GM12801 (cell line): ENCODE measurements around the gene NEMP1.

Experiments used
- TF ChIP-seq, protein P1 (sequence below): IDR thresholded peaks from one replicate; pipeline ENCODE4 v1.5.1; 2011; ENCODE audit warnings: control low read depth; ENCODE audit not compliant: insufficient read length; ENCODE audit errors: extremely low read depth

The NEMP1 gene

GRCh38 chr12:57086493-57087009 is 8.0 kb upstream of the NEMP1 start:
- TF ChIP-seq, protein P1, sequence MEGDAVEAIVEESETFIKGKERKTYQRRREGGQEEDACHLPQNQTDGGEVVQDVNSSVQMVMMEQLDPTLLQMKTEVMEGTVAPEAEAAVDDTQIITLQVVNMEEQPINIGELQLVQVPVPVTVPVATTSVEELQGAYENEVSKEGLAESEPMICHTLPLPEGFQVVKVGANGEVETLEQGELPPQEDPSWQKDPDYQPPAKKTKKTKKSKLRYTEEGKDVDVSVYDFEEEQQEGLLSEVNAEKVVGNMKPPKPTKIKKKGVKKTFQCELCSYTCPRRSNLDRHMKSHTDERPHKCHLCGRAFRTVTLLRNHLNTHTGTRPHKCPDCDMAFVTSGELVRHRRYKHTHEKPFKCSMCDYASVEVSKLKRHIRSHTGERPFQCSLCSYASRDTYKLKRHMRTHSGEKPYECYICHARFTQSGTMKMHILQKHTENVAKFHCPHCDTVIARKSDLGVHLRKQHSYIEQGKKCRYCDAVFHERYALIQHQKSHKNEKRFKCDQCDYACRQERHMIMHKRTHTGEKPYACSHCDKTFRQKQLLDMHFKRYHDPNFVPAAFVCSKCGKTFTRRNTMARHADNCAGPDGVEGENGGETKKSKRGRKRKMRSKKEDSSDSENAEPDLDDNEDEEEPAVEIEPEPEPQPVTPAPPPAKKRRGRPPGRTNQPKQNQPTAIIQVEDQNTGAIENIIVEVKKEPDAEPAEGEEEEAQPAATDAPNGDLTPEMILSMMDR = no peak

GRCh38 chr12:57085999-57086492 is 7.5 kb upstream of the NEMP1 start:
- TF ChIP-seq, protein P1 = no peak

DNA sequence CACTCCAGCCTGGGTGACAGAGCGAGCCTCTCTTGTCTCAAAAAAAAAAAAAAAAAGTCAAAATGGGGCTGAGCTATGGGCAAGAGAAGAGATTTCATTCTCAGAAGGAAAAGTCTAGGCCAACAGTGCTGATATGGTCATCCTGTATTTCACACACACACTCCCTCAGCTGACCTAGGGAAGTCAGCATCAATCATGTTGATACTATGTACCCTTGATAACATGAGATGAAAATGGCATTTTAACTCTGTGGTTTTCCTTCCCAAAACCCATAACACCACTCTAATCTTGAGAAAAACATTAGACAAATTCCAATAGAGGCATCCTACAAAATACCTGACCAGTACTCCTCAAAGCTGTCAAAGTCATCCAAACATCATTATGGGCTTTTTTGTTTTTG is 2.3 kb upstream of the NEMP1 start:
- TF ChIP-seq, protein P1 = no peak

GRCh38 chr12:57079821-57080220 is 1.2 kb upstream of the NEMP1 start:
- TF ChIP-seq, protein P1 = no peak

GRCh38 chr12:57072661-57073060 is 5.9 kb downstream of the NEMP1 start:
- TF ChIP-seq, protein P1 = no peak

GRCh38 chr12:57069523-57069922 is 9.1 kb downstream of the NEMP1 start:
- TF ChIP-seq, protein P1 = peak; percentile 22

DNA sequence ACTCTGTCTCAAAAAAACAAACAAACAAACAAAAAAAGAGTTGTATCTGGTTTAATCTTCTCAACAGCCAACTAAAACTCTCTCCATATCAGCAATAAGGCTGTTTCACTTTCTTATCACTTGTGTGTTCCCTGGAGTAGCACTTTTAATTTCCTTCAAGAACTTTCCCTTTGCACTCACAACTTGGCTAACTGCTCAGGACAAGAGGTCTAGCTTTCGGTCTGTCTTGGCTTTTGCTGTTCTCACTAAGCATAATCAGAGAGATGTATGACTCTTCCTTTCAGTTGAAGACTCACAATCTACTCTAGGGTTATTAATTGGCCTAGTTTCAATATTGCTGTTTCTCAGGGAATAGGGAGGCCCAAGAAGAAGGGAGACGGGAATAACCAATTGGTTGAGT is 12.3 kb downstream of the NEMP1 start:
- TF ChIP-seq, protein P1 = no peak
